ENCODE data around the gene TUBA4A. TPM values are rescaled to one million over a fixed set of nuclear protein-coding genes. Genes with fewer than 3 reads are reported as not detected.

Gene TUBA4A
- total and polyA plus RNA-seq, 10 of the 15 experiments (the other 5 are each of a cell fraction or from before 2014, with no cell fraction given), result 58.2 to 325 (median 134) TPM

GRCh38 chr2:219252900-219253752, 592 bp downstream of the TUBA4A start, which contains the start of gene TUBA4B (continued):
- TF ChIP-seq DPF2 (IDR thresholded peaks at IDR 0.05), result peak; percentile 55; the same call in 1 of the 2 replicates
- TF ChIP-seq EZH2 (IDR thresholded peaks at IDR 0.05; ENCODE audit: borderline replicate concordance, control insufficient read depth, low read depth, low read length), result no peak
- no peak for TF ChIP-seq ATF7 (IDR thresholded peaks at IDR 0.05; ENCODE audit: low read depth)
- peak; percentile 57 for TF ChIP-seq MYC (IDR thresholded peaks at IDR 0.05; ENCODE audit: insufficient read depth, insufficient read length, insufficient replicate concordance, low read length, severe bottlenecking)
- TF ChIP-seq MTA3 (IDR thresholded peaks at IDR 0.05; ENCODE audit: borderline replicate concordance, low read length), result peak; percentile 53; the same call in 1 of the 2 replicates
- peak; percentile 48 for TF ChIP-seq MAX (IDR thresholded peaks at IDR 0.05; ENCODE audit: low read depth, low read length)
- TF ChIP-seq ATF3 (IDR thresholded peaks at IDR 0.05; ENCODE audit: borderline replicate concordance, extremely low read depth, low read depth, low read length), result no peak
- no peak for TF ChIP-seq JUNB (IDR thresholded peaks at IDR 0.05)
- no peak for TF ChIP-seq NFXL1 (IDR thresholded peaks at IDR 0.05; ENCODE audit: borderline replicate concordance)
- no peak for TF ChIP-seq PBX3 (IDR thresholded peaks at IDR 0.05; ENCODE audit: insufficient replicate concordance, low read depth, low read length)
- TF ChIP-seq REST (IDR thresholded peaks at IDR 0.05; ENCODE audit: low read depth, low read length), result no peak
- TF ChIP-seq POLR2AphosphoS5 (IDR thresholded peaks at IDR 0.05; ENCODE audit: low read length), result no peak
- no peak for TF ChIP-seq ZZZ3 (IDR thresholded peaks at IDR 0.05; ENCODE audit: control insufficient read depth, insufficient read length, low read depth)
- TF ChIP-seq SMARCA5 (IDR thresholded peaks at IDR 0.05), result 0 out of 2 replicates have a peak, but pooled peaks have one; percentile 16
- TF ChIP-seq ZBTB40 (IDR thresholded peaks at IDR 0.05; ENCODE audit: borderline replicate concordance), result no peak
- TF ChIP-seq HDAC6 (IDR thresholded peaks at IDR 0.05; ENCODE audit: unreplicated experiment), result no peak
- TF ChIP-seq EP300 (IDR thresholded peaks at IDR 0.05; ENCODE audit: borderline replicate concordance in 1 of 2, control insufficient read depth in 1 of 2, low read depth in 2 of 2, low read length in 2 of 2), result 0 out of 4 replicates have a peak, but pooled peaks of 1 of the 2 experiments have one; percentile 37

Data from GM12878 (cell line).